Sigmoid colon (tissue), 4 donors: Measurements from ENCODE around the gene SDE2.
"Not testable (repeated sequence)": the region's sequence is repeated elsewhere in the genome, so short reads cannot be mapped to it uniquely, and the experiment has no call there.

Experiments used
- CTCF ChIP-seq, 4 experiments: fragments of 450-650 bp in 3 of 4; fragments of 200-600 bp in 1 of 4; IDR thresholded peaks; one replicate each; pipeline ENCODE4 v1.5.1; 2016 to 2019; ENCODE audit warnings: antibody characterized with exemption in 4 of 4, mild to moderate bottlenecking in 3 of 4, moderate library complexity in 2 of 4
- POLR2A ChIP-seq, 2 donors: fragments of 450-650 bp; IDR thresholded peaks; one replicate each; pipeline ENCODE4 v1.6.1; 2016; ENCODE audit warnings: antibody characterized with exemption in 2 of 2, mild to moderate bottlenecking in 2 of 2, moderate library complexity in 2 of 2
- POLR2AphosphoS5 ChIP-seq, 4 donors: sonication (generic); formaldehyde crosslinking; IDR thresholded peaks; one replicate each; pipeline ENCODE4 v1.6.1; 2017; ENCODE audit warnings: antibody characterized with exemption in 4 of 4

GRCh38 chr1:226007126-226007892 lies 8.2 kb upstream of the SDE2 start:
- TF ChIP-seq CTCF, POLR2AphosphoS5, POLR2A (IDR thresholded peaks at IDR 0.05): not testable (repeated sequence)
